A549 (cell line): ENCODE measurements around the gene BTBD16. TPM values are rescaled to one million over a fixed set of nuclear protein-coding genes. Genes with fewer than 3 reads are reported as not detected.

Source experiments
- ATAC-seq, 2 experiments: fragments of 200-7000 bp in 1 of 2; fragments of >200 bp in 1 of 2; cut with Nextera tagmentation in 1 of 2; cut with Tn5 transposase in 1 of 2; 3 replicates each; pipeline versions ENCODE4 v1.8.0 to v1.9.1; 2018 to 2020; ENCODE audit warnings: mild to moderate bottlenecking in 1 of 2, moderate library complexity in 1 of 2
- CTCF ChIA-PET: fragments of 300-600 bp; sonication (Branson Sonifier 250); formaldehyde crosslinking; extraction: SDS; loops from one replicate; lab custom pipeline; 2021; ENCODE audit warnings: antibody characterized with exemption, inconsistent platforms; lab: Yijun Ruan, JAX
- POLR2A ChIA-PET: fragments of 350-600 bp; formaldehyde crosslinking; extraction: SDS; loops from one replicate; lab custom pipeline; 2021; ENCODE audit warnings: antibody characterized with exemption, inconsistent platforms; lab: Yijun Ruan, JAX
- DNase-seq, 2 experiments: peaks; one replicate each; pipeline versions ENCODE4 v3.0.0 to v3.0.0-alpha.2; 2011 to 2016; ENCODE audit warnings: low read depth in 1 of 2, low spot score in 1 of 2
- FAIRE-seq: peaks from 2 replicates; lab custom pipeline; 2011; peaks lifted over from hg19 to GRCh38; lab: Jason Lieb, UNC
- H3K27ac ChIP-seq, 2 experiments: fragments of >200 bp; sonication (Bioruptor Twin); formaldehyde crosslinking; 3 replicates each; pipeline ENCODE4 v1.5.1; 2016 to 2017
- H3K4me1 ChIP-seq: fragments of >200 bp; sonication (Bioruptor Twin); formaldehyde crosslinking; 3 replicates; pipeline ENCODE4 v1.6.1; 2016
- H3K4me2 ChIP-seq: fragments of >200 bp; sonication (Bioruptor Twin); formaldehyde crosslinking; 3 replicates; pipeline ENCODE4 v1.6.1; 2016
- H3K4me3 ChIP-seq: fragments of >200 bp; sonication (Bioruptor Twin); formaldehyde crosslinking; 3 replicates; pipeline ENCODE4 v1.5.1; 2016
- H3K9me3 ChIP-seq: fragments of >200 bp; sonication (Bioruptor Twin); formaldehyde crosslinking; 3 replicates; pipeline ENCODE4 v1.6.1; 2016
- CEBPB ChIP-seq, 2 experiments: fragments of >200 bp in 1 of 2; sonication (Bioruptor Twin) in 1 of 2; formaldehyde crosslinking in 1 of 2; IDR thresholded peaks; 2 replicates each; pipeline ENCODE4 v1.6.1; 2012 to 2016
- CHD2 ChIP-seq: fragments of 150-350 bp; IDR thresholded peaks from 2 replicates; pipeline ENCODE4 v1.6.1; 2014; ENCODE audit warnings: low read length; ENCODE audit not compliant: partially characterized antibody
- CHD4 ChIP-seq: fragments of 200-600 bp; sonication (generic); IDR thresholded peaks from 2 replicates; pipeline ENCODE4 v1.6.1; 2016; ENCODE audit warnings: antibody characterized with exemption, mild to moderate bottlenecking, borderline replicate concordance
- EHF ChIP-seq: fragments of 250-450 bp; sonication (Bioruptor Pico); IDR thresholded peaks from 2 replicates; pipeline ENCODE4 v1.5.0; 2020; ENCODE audit warnings: mild to moderate bottlenecking
- EHMT2 ChIP-seq: fragments of 200-600 bp; sonication (generic); IDR thresholded peaks from 2 replicates; pipeline ENCODE4 v1.6.1; 2016; ENCODE audit warnings: antibody characterized with exemption, low read depth, mild to moderate bottlenecking, moderate library complexity
- FOSB ChIP-seq: fragments of 250-450 bp; sonication (Bioruptor Pico); IDR thresholded peaks from 2 replicates; pipeline ENCODE4 v1.5.0; 2020; ENCODE audit warnings: mild to moderate bottlenecking, moderate library complexity
- FOSL2 ChIP-seq, 2 experiments: fragments of 450-650 bp in 1 of 2; fragments of >200 bp in 1 of 2; sonication (Bioruptor Twin) in 1 of 2; formaldehyde crosslinking; IDR thresholded peaks; 2 replicates each; pipeline versions ENCODE4 v1.5.0 to v1.6.1; 2016 to 2020; ENCODE audit warnings: mild to moderate bottlenecking in 1 of 2, moderate library complexity in 1 of 2
- GATA3 ChIP-seq: IDR thresholded peaks from 2 replicates; pipeline ENCODE4 v1.6.1; 2012; ENCODE audit warnings: borderline replicate concordance
- HDAC2 ChIP-seq: fragments of 200-600 bp; sonication (generic); IDR thresholded peaks from 2 replicates; pipeline ENCODE4 v1.6.1; 2016
- HOXB13 ChIP-seq: fragments of 250-450 bp; sonication (Bioruptor Pico); IDR thresholded peaks from 2 replicates; pipeline ENCODE4 v1.5.0; 2020; ENCODE audit warnings: low read depth, mild to moderate bottlenecking, moderate library complexity
- HOXB5 ChIP-seq: fragments of 250-450 bp; sonication (Bioruptor Pico); IDR thresholded peaks from 2 replicates; pipeline ENCODE4 v1.5.0; 2020; ENCODE audit warnings: mild to moderate bottlenecking, moderate library complexity
- JUNB ChIP-seq: fragments of >200 bp; sonication (Bioruptor Twin); formaldehyde crosslinking; IDR thresholded peaks from 2 replicates; pipeline ENCODE4 v1.6.1; 2016
- KDM1A ChIP-seq: fragments of 200-600 bp; sonication (generic); IDR thresholded peaks from 2 replicates; pipeline ENCODE4 v1.6.1; 2016; ENCODE audit warnings: low read depth, mild to moderate bottlenecking
- MAFK ChIP-seq: fragments of 450-650 bp; IDR thresholded peaks from 2 replicates; pipeline ENCODE4 v1.6.1; 2014; ENCODE audit not compliant: partially characterized antibody
- NFE2L2 ChIP-seq: fragments of 150-350 bp; conservative IDR thresholded peaks from 2 replicates; pipeline ENCODE4 v1.6.1; 2014; ENCODE audit warnings: low read length
- NR3C1 ChIP-seq: fragments of >200 bp; sonication (Bioruptor Twin); formaldehyde crosslinking; IDR thresholded peaks from 3 replicates; pipeline ENCODE4 v1.6.1; 2017
- PHF8 ChIP-seq: fragments of 200-600 bp; sonication (generic); IDR thresholded peaks from 2 replicates; pipeline ENCODE4 v1.6.1; 2016; ENCODE audit warnings: low read depth, mild to moderate bottlenecking, antibody characterized with exemption, moderate library complexity, borderline replicate concordance
- POLR2A ChIP-seq: IDR thresholded peaks from 2 replicates; pipeline ENCODE4 v1.6.1; 2012; ENCODE audit warnings: mild to moderate bottlenecking, low read length
- POLR2AphosphoS2 ChIP-seq: conservative IDR thresholded peaks from 2 replicates; pipeline ENCODE4 v1.6.1; 2012; ENCODE audit warnings: low read length, improper control_type of control experiment, inconsistent platforms
- RARB ChIP-seq: fragments of 250-450 bp; sonication (Bioruptor Pico); IDR thresholded peaks from 2 replicates; pipeline ENCODE4 v1.8.0; 2021; ENCODE audit warnings: mild to moderate bottlenecking, moderate library complexity
- RCOR1 ChIP-seq: fragments of 150-350 bp; IDR thresholded peaks from 2 replicates; pipeline ENCODE4 v1.6.1; 2014; ENCODE audit warnings: antibody characterized with exemption, low read length, low read depth
- RFX5 ChIP-seq: fragments of 450-650 bp; IDR thresholded peaks from 2 replicates; pipeline ENCODE4 v1.7.1; 2014; ENCODE audit warnings: antibody characterized with exemption, mild to moderate bottlenecking, moderate library complexity
- SREBF2 ChIP-seq: fragments of 450-650 bp; IDR thresholded peaks from 2 replicates; pipeline ENCODE4 v1.6.1; 2014; ENCODE audit warnings: mild to moderate bottlenecking, moderate library complexity
- ZSCAN20 ChIP-seq: fragments of 250-450 bp; sonication (Bioruptor Pico); IDR thresholded peaks from 2 replicates; pipeline ENCODE4 v1.8.0; 2022; ENCODE audit warnings: mild to moderate bottlenecking, moderate library complexity
- WGBS: methylation state at CpG from one replicate; pipeline ENCODE4 v1.1.6; 2017; ENCODE audit errors: missing lambda C conversion rate; 5-methylcytosine and 5-hydroxymethylcytosine counted together
- polyA plus RNA-seq, 4 experiments: library from polyadenylated mRNA; depleted of rRNA in 3 of 4; stranded (reverse); fragments of >200 nt; fragmentation: RNase III in 1 of 4; extraction: RNeasy Plus Mini Kit Qiagen cat#74134 plus additional on column Dnase treatment in 1 of 4; gene quantifications; 2 replicates in 3 of 4; 3 replicates in 1 of 4; pipeline ENCODE4 v1.2.3, GENCODE V29; 2011 to 2017
- TF ChIP-seq, protein P1 (sequence below): IDR thresholded peaks from 2 replicates; pipeline ENCODE4 v1.6.1; 2012
- TF ChIP-seq, protein P2 (sequence below): fragments of 250-450 bp; sonication (Bioruptor Pico); IDR thresholded peaks from 2 replicates; pipeline ENCODE4 v1.5.0; 2021; ENCODE audit warnings: mild to moderate bottlenecking, moderate library complexity, borderline replicate concordance
- TF ChIP-seq, protein P3 (sequence below): fragments of 450-650 bp; IDR thresholded peaks from 2 replicates; pipeline ENCODE4 v1.6.1; 2014; ENCODE audit warnings: antibody characterized with exemption
- TF ChIP-seq, protein P4 (sequence below): fragments of 150-350 bp; IDR thresholded peaks from 2 replicates; pipeline ENCODE4 v1.6.1; 2014; ENCODE audit warnings: low read depth, mild to moderate bottlenecking, low read length
- TF ChIP-seq, protein P5 (sequence below): fragments of >200 bp; sonication (Bioruptor Twin); formaldehyde crosslinking; IDR thresholded peaks from 3 replicates; pipeline ENCODE4 v1.5.1; 2016
- TF ChIP-seq, protein P6 (sequence below): IDR thresholded peaks from 2 replicates; pipeline ENCODE4 v1.6.1; 2012

The BTBD16 gene
- polyA plus RNA-seq, 2 of the 4 experiments (the other 2 are of a cell fraction) = 0.32 to 2.1 TPM

DNA sequence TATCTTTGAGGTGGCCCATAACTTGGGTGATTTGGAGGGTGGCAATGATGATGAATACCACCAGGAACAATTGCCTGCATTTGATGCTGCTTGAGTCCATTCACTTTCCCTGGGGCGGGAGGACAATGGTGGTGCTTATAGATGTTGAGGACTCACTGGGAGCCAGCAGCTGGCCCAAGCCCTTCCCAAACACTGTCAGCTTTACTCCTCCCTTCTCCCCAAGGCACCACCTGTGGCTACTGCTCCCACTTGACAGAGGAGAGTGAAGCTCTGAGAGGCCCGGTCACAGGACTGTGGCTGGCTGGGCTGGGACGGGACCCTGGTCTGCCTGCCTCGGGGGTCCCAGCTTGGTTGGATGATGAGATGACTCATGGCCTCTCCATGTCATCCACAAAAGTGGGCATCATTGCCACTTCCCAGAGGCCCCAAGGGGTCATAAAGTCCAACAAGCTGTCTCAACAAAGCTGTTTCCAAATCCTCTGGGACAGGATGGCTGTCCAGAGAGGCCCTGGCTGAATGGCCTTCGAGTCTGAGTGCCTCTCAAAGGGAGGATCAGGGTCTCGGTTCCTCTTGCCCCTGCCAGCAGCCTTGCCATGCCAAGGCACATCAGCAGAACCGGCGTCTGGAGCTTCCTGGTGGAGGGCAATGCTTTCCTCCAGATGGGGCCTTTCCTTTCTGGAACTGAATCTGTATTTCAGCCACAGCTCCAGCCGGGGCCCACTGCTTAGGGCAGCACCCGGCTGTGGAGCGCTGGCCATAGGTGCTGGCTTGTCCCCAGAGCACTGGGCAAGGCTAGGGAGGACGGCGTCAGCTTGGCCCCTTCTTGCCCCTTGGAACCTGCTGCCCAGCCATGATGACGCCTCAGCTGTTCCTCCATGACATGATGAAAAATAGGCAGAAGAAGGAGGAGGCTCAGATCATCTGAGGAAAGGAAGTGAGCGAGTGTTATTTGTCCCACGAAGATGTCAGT is 56.4 kb downstream of the BTBD16 start:
- H3K27ac ChIP-seq = peak overlapping the region in 1 of 2 experiments; percentile 37; a peak in 2 of 6 replicates
- no peak overlapping the region for H3K4me3 ChIP-seq
- no peak overlapping the region for H3K4me2 ChIP-seq
- TF ChIP-seq NFE2L2 = no peak
- TF ChIP-seq CHD2 = no peak
- TF ChIP-seq EHF (CRISPR knock-in tag) = no peak
- TF ChIP-seq CEBPB (IDR thresholded peaks at IDR 0.05) = no peak
- TF ChIP-seq ZSCAN20 (CRISPR knock-in tag) = no peak
- TF ChIP-seq FOSL2 (IDR thresholded peaks at IDR 0.05) = no peak
- no peak for TF ChIP-seq FOSL2 (CRISPR knock-in tag; IDR thresholded peaks at IDR 0.05)
- TF ChIP-seq GATA3 = no peak
- TF ChIP-seq, protein P1, sequence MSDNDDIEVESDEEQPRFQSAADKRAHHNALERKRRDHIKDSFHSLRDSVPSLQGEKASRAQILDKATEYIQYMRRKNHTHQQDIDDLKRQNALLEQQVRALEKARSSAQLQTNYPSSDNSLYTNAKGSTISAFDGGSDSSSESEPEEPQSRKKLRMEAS = no peak
- TF ChIP-seq EHMT2 = no peak
- TF ChIP-seq, protein P2, sequence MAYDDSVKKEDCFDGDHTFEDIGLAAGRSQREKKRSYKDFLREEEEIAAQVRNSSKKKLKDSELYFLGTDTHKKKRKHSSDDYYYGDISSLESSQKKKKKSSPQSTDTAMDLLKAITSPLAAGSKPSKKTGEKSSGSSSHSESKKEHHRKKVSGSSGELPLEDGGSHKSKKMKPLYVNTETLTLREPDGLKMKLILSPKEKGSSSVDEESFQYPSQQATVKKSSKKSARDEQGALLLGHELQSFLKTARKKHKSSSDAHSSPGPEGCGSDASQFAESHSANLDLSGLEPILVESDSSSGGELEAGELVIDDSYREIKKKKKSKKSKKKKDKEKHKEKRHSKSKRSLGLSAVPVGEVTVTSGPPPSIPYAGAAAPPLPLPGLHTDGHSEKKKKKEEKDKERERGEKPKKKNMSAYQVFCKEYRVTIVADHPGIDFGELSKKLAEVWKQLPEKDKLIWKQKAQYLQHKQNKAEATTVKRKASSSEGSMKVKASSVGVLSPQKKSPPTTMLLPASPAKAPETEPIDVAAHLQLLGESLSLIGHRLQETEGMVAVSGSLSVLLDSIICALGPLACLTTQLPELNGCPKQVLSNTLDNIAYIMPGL (CRISPR knock-in tag) = no peak
- TF ChIP-seq HDAC2 = no peak
- no peak for TF ChIP-seq MAFK
- no peak for TF ChIP-seq POLR2AphosphoS2
- no peak for TF ChIP-seq FOSB (CRISPR knock-in tag)
- TF ChIP-seq RFX5 = no peak
- no peak for TF ChIP-seq POLR2A
- TF ChIP-seq NR3C1 = no peak
- TF ChIP-seq, protein P3, sequence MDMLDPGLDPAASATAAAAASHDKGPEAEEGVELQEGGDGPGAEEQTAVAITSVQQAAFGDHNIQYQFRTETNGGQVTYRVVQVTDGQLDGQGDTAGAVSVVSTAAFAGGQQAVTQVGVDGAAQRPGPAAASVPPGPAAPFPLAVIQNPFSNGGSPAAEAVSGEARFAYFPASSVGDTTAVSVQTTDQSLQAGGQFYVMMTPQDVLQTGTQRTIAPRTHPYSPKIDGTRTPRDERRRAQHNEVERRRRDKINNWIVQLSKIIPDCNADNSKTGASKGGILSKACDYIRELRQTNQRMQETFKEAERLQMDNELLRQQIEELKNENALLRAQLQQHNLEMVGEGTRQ = no peak
- TF ChIP-seq, all 56 proteins: peak for 0
- DNase-seq (no peak), ATAC-seq (no peak), FAIRE-seq (no peak)
- POLR2A ChIA-PET = no interaction called here
- no peaks in the 10 kb centered on the region for H3K9me3 ChIP-seq
- H3K4me1 ChIP-seq = peaks cover 30% of the 10 kb centered on the region
- 82% methylated on average over 15 of the region's 16 CpGs for WGBS
- CTCF ChIA-PET = interaction anchor here (0.8 to 1.8 kb wide), 7 partner anchors 14 to 108 kb away, joined by 3 to 8 read pairs (median 3); no protein-coding TSS in a partner anchor

DNA sequence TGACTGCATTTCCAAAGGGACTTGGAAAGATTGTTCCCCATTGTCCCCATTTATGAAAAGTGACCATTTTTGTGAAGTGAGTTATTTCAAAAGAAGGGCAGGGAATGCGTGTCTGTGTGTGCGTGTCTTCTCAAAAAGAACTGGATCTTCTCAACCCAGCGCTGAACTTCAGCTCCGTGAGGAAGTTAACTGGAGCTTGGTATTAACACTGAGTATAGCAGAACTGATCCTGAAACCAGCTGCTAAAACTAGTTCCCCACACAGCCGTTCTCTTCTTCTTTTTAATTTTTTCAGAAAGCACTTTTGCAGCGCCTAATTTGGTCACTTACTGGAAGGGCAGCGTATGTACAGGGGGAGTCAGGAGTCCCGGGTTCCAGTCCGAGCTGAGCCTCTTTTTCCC is 57.6 kb downstream of the BTBD16 start:
- Histone ChIP-seq H3K4me3 (no peak overlapping the region), H3K27ac (peak overlapping the region in 1 of 2 experiments; percentile 4; a peak in 2 of 6 replicates), H3K4me2 (no peak overlapping the region), H3K9me3 (no peaks in the 10 kb centered on the region), H3K4me1 (peaks cover 38% of the 10 kb centered on the region)
- 69% methylated on average over 9 of the region's 9 CpGs for WGBS
- CTCF ChIA-PET = interaction anchor here (1.1 to 2.6 kb wide), 7 partner anchors 16 to 107 kb away, joined by 3 to 10 read pairs (median 5); no protein-coding TSS in a partner anchor
- FAIRE-seq = no peak
- POLR2A ChIA-PET = no interaction called here
- DNase-seq = no peak
- no peak for ATAC-seq
- TF ChIP-seq HOXB5 (CRISPR knock-in tag) (no peak), RARB (CRISPR knock-in tag) (no peak), HDAC2 (no peak), EHF (CRISPR knock-in tag) (no peak), JUNB (no peak), SREBF2 (no peak), KDM1A (no peak), CHD4 (no peak), NR3C1 (no peak), RCOR1 (no peak), PHF8 (no peak), HOXB13 (CRISPR knock-in tag) (no peak)
- TF ChIP-seq, protein P4, sequence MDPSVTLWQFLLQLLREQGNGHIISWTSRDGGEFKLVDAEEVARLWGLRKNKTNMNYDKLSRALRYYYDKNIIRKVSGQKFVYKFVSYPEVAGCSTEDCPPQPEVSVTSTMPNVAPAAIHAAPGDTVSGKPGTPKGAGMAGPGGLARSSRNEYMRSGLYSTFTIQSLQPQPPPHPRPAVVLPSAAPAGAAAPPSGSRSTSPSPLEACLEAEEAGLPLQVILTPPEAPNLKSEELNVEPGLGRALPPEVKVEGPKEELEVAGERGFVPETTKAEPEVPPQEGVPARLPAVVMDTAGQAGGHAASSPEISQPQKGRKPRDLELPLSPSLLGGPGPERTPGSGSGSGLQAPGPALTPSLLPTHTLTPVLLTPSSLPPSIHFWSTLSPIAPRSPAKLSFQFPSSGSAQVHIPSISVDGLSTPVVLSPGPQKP = no peak
- TF ChIP-seq, protein P1 = no peak
- TF ChIP-seq, protein P5, sequence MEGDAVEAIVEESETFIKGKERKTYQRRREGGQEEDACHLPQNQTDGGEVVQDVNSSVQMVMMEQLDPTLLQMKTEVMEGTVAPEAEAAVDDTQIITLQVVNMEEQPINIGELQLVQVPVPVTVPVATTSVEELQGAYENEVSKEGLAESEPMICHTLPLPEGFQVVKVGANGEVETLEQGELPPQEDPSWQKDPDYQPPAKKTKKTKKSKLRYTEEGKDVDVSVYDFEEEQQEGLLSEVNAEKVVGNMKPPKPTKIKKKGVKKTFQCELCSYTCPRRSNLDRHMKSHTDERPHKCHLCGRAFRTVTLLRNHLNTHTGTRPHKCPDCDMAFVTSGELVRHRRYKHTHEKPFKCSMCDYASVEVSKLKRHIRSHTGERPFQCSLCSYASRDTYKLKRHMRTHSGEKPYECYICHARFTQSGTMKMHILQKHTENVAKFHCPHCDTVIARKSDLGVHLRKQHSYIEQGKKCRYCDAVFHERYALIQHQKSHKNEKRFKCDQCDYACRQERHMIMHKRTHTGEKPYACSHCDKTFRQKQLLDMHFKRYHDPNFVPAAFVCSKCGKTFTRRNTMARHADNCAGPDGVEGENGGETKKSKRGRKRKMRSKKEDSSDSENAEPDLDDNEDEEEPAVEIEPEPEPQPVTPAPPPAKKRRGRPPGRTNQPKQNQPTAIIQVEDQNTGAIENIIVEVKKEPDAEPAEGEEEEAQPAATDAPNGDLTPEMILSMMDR = no peak
- TF ChIP-seq, protein P6, sequence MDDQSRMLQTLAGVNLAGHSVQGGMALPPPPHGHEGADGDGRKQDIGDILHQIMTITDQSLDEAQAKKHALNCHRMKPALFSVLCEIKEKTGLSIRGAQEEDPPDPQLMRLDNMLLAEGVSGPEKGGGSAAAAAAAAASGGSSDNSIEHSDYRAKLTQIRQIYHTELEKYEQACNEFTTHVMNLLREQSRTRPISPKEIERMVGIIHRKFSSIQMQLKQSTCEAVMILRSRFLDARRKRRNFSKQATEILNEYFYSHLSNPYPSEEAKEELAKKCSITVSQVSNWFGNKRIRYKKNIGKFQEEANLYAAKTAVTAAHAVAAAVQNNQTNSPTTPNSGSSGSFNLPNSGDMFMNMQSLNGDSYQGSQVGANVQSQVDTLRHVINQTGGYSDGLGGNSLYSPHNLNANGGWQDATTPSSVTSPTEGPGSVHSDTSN = no peak
